Panc1 (cell line): Measurements from ENCODE around the gene SCYL1. TPM values are rescaled to one million over a fixed set of nuclear protein-coding genes. Genes with fewer than 3 reads are reported as not detected.

Experiments
- ATAC-seq: fragments of 200-7000 bp; cut with Tn5 transposase; 2 replicates; pipeline ENCODE4 v1.9.1; 2020; ENCODE audit warnings: mild to moderate bottlenecking, moderate library complexity
- BruUV-seq: library from RNA; stranded (reverse); fragments of 400-500 nt; replicated peaks from 2 replicates; lab custom pipeline; 2021; lab: Mats Ljungman, UMichigan
- CTCF ChIA-PET: fragments of 300-600 bp; sonication (Branson Sonifier 250); formaldehyde crosslinking; loops from one replicate; lab custom pipeline; 2022; ENCODE audit warnings: antibody characterized with exemption; lab: Charles Lee
- POLR2A ChIA-PET: fragments of 300-600 bp; sonication (Branson Sonifier 250); formaldehyde crosslinking; loops from one replicate; lab custom pipeline; 2022; ENCODE audit warnings: antibody characterized with exemption; lab: Charles Lee
- DNase-seq: peaks from one replicate; pipeline ENCODE4 v3.0.0-alpha.2; 2010; ENCODE audit warnings: low read depth, low spot score
- H3K27ac ChIP-seq: 2 replicates; pipeline ENCODE4 v1.5.1; 2011; ENCODE audit warnings: mild to moderate bottlenecking, low read length, inconsistent platforms
- H3K27me3 ChIP-seq: fragments of 200-500 bp; sonication (Bioruptor generic); 2 replicates; pipeline ENCODE4 v1.6.0; 2014; ENCODE audit warnings: low read length, inconsistent platforms; ENCODE audit not compliant: control insufficient read depth, insufficient read depth
- H3K36me3 ChIP-seq: fragments of 200-500 bp; sonication (Bioruptor generic); 2 replicates; pipeline ENCODE4 v1.5.1; 2014; ENCODE audit warnings: inconsistent platforms, mild to moderate bottlenecking, low read length, moderate library complexity; ENCODE audit not compliant: control insufficient read depth, insufficient read depth
- H3K4me1 ChIP-seq: 2 replicates; pipeline ENCODE4 v1.5.1; 2011; ENCODE audit warnings: inconsistent platforms, mild to moderate bottlenecking, low read length, moderate library complexity; ENCODE audit not compliant: control insufficient read depth, insufficient read depth
- H3K4me3 ChIP-seq, 2 experiments: 2 replicates each; pipeline ENCODE4 v1.5.1; 2011 to 2012; ENCODE audit warnings: low read depth in 2 of 2, low read length in 2 of 2, mild to moderate bottlenecking in 2 of 2, inconsistent platforms in 1 of 2, moderate library complexity in 1 of 2
- H3K9me3 ChIP-seq: fragments of 200-500 bp; sonication (Bioruptor generic); 2 replicates; pipeline ENCODE4 v1.5.1; 2014; ENCODE audit warnings: low read depth, mild to moderate bottlenecking, inconsistent platforms, low read length, moderate library complexity; ENCODE audit not compliant: control insufficient read depth, insufficient read depth
- CTCF ChIP-seq: fragments of 450-650 bp; IDR thresholded peaks from 2 replicates; pipeline ENCODE4 v1.5.1; 2017; ENCODE audit warnings: mild to moderate bottlenecking
- POLR2AphosphoS5 ChIP-seq: IDR thresholded peaks from 2 replicates; pipeline ENCODE4 v1.6.1; 2012; ENCODE audit warnings: mild to moderate bottlenecking, low read depth, low read length, moderate library complexity
- REST ChIP-seq, 2 experiments: IDR thresholded peaks; 2 replicates each; pipeline ENCODE4 v1.6.1; 2011 to 2012; ENCODE audit warnings: low read depth in 2 of 2, control low read depth in 1 of 2, low read length in 1 of 2, mild to moderate bottlenecking in 1 of 2, moderate library complexity in 1 of 2; ENCODE audit not compliant: insufficient read depth in 1 of 2
- SIN3A ChIP-seq: IDR thresholded peaks from 2 replicates; pipeline ENCODE4 v1.6.1; 2012; ENCODE audit warnings: low read depth, mild to moderate bottlenecking, low read length, moderate library complexity, borderline replicate concordance; ENCODE audit not compliant: insufficient read depth
- TCF7L2 ChIP-seq: IDR thresholded peaks from 2 replicates; pipeline ENCODE4 v1.6.1; 2011; ENCODE audit warnings: mild to moderate bottlenecking, low read depth, low read length, inconsistent platforms
- in situ Hi-C: cut with HindIII; loops from 2 replicates; pipeline ENCODE4 v1.10.0; 2016; ENCODE audit warnings: low sequenced_read_pairs, low pct_unique_long_range_greater_than_20kb
- intact Hi-C: fragments of 100-400 bp; cut with micrococcal nuclease; formaldehyde crosslinking; loops from one replicate; pipeline ENCODE4 v1.10.0; 2022; ENCODE audit not compliant: unreplicated experiment
- total RNA-seq: library from RNA; stranded (reverse); gene quantifications from one replicate; pipeline ENCODE4 v1.2.1, GENCODE V29; 2021; ENCODE audit not compliant: unreplicated experiment

The SCYL1 gene
- total RNA-seq, 1 experiment from 2014 or later = 117 TPM

DNA sequence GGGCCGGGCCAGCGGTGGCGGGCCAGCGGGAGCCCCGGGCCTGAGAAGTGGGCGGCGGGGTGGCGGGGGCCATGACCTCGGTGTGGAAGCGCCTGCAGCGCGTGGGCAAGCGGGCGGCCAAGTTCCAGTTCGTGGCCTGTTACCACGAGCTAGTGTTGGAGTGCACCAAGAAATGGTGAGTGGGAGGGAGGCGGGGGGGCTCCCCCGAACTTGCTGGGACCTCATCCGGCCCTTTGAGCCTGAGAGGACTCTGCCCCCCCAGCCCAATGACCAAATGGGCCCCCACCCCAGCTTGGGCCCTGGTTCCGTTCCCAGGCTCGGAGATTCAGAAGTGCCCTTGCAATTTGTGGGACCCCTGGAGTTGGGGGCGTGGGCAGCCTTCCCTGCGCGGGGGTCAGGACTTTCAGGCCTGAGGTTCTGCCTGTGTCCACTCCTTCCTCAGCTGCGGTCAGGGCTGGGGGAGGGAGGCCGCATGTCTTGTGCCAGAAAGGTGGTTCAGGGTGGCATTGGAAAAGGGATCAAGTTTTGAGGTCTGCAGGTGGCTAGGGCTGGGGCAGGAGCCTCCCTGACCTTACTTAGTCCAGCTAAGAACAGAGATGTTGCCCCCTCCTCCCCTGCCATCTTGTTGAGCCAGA is 51.5 kb downstream of the SCYL1 start:
- intact Hi-C loops (loop anchor here (2.0 kb wide), 1 partner anchor 38 kb away; the partner anchor contains the start of genes MAP3K11 and PCNX3), in situ Hi-C loops (no loop called here)
- POLR2A ChIA-PET = no interaction called here
- ATAC-seq = no peak
- no TSS peak for BruUV-seq
- no peaks in the 10 kb centered on the region for H3K9me3 ChIP-seq
- TF ChIP-seq TCF7L2 = no peak
- TF ChIP-seq POLR2AphosphoS5 = no peak
- no peak for TF ChIP-seq CTCF
- no peak for TF ChIP-seq SIN3A
- TF ChIP-seq REST (IDR thresholded peaks at IDR 0.05; ENCODE audit: insufficient read depth in 1 of 2, low read depth in 2 of 2, low read length in 1 of 2) = no peak
- peaks cover 45% of the 10 kb centered on the region for H3K4me1 ChIP-seq
- no peaks in the 10 kb centered on the region for H3K27me3 ChIP-seq
- H3K36me3 ChIP-seq = no peaks in the 10 kb centered on the region; the same call in 1 of the 2 replicates
- H3K4me3 ChIP-seq = peak overlapping the region; percentile 80 to 93
- H3K27ac ChIP-seq = peak overlapping the region; percentile 94
- CTCF ChIA-PET = interaction anchor here (0.5 to 2.2 kb wide), 4 partner anchors 11 to 726 kb away, joined by 3 to 7 read pairs (median 4); no protein-coding TSS in a partner anchor
- no peak for DNase-seq

DNA sequence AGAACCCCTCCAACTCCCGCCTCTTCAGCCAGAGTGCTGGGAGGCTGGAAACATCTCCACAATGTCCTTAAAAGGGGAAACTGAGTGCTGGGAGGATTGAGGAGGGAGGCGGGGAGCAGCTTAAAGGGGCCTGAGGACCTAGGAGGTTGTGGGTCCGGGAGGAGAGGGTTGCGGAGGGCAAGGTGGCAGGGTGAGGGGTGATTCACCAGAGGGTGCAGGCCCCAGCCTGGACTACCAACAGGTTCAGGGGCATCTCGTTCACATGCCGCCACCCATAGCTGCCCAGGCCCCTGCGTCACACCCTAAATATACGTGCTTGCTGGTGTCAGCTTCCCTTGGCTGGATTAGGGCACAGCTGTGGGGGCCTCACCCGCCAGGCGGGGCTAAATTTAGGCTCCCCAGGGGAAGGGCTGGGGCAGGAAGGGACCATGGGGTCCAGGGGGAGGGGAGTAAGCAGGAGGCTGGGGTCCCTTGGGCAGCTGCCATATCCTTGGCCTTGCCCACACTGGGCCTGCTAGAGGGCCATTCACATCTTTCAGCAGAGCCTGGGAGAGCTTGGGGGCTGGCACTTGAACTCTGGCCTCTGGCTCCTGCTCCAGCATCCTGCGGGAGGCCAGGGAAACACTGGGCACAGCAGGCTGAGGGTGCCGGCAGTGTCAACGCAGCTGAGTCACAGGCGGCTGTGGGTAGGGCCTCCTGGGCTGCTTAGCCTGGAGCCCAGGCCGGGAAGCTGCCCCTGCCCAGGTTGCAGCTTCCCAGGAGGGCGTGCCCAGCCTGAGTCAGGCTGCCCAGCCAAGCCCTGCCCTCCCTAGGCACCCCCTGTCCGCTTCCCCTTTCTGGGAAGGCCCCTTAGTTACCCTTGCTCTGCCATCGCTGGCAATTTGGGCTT is 52.2 kb downstream of the SCYL1 start:
- peaks cover 39% of the 10 kb centered on the region for H3K4me1 ChIP-seq
- TF ChIP-seq CTCF (no peak), POLR2AphosphoS5 (peak; percentile 89), SIN3A (peak; percentile 93), REST (IDR thresholded peaks at IDR 0.05; ENCODE audit: insufficient read depth in 1 of 2, low read depth in 2 of 2, low read length in 1 of 2) (no peak), TCF7L2 (peak; percentile 34; the same call in 1 of the 2 replicates)
- in situ Hi-C loops = no loop called here
- H3K27me3 ChIP-seq = no peaks in the 10 kb centered on the region
- peak overlapping the region; percentile 94 for H3K27ac ChIP-seq
- H3K9me3 ChIP-seq = no peaks in the 10 kb centered on the region
- peak overlapping the region; percentile 80 to 93 for H3K4me3 ChIP-seq
- no peaks in the 10 kb centered on the region; the same call in 1 of the 2 replicates for H3K36me3 ChIP-seq
- ATAC-seq = peak; percentile 67
- ChIA-PET CTCF (interaction anchor here (2.2 kb wide), 1 partner anchor 17 kb away, joined by 7 read pairs; no protein-coding TSS in a partner anchor), POLR2A (no interaction called here)
- DNase-seq = peak; percentile 71
- BruUV-seq = no TSS peak
- intact Hi-C loops = loop anchor here (2.0 kb wide), 1 partner anchor 38 kb away; the partner anchor contains the start of genes MAP3K11 and PCNX3
